Fibroblast of lung (primary cell): ENCODE data around the gene MOGAT3. TPM values are rescaled to one million over a fixed set of nuclear protein-coding genes. Genes with fewer than 3 reads are reported as not detected.

ENCODE experiments used
- DNase-seq, 2 donors: peaks; one replicate each; pipeline versions ENCODE4 v3.0.0 to v3.0.0-alpha.2; 2010; ENCODE audit warnings: low read depth in 2 of 2
- H2AFZ ChIP-seq: 2 replicates; pipeline ENCODE4 v1.5.1; 2012; ENCODE audit warnings: low read length, control low read depth, inconsistent platforms
- H3K27ac ChIP-seq: 2 replicates; pipeline ENCODE4 v1.5.1; 2011; ENCODE audit warnings: low read length, control low read depth; ENCODE audit not compliant: insufficient read depth
- H3K27me3 ChIP-seq: 2 replicates; pipeline ENCODE4 v1.5.1; 2011; ENCODE audit warnings: mild to moderate bottlenecking, low read length; ENCODE audit not compliant: control insufficient read depth, insufficient read depth
- H3K36me3 ChIP-seq: 2 replicates; pipeline ENCODE4 v1.5.1; 2011; ENCODE audit warnings: low read length; ENCODE audit not compliant: control insufficient read depth, insufficient read depth
- H3K4me1 ChIP-seq: 2 replicates; pipeline ENCODE4 v1.5.1; 2011; ENCODE audit warnings: low read length; ENCODE audit not compliant: control insufficient read depth, insufficient read depth; ENCODE audit errors: extremely low read depth
- H3K4me2 ChIP-seq: 2 replicates; pipeline ENCODE4 v1.5.1; 2011; ENCODE audit warnings: low read length, control low read depth; ENCODE audit not compliant: insufficient read depth; ENCODE audit errors: extremely low read depth
- H3K4me3 ChIP-seq, 4 experiments: fragments of 200-600 bp in 1 of 4; sonication (generic) in 1 of 4; replicated peaks in 1 of 4; 2 replicates each; pipeline ENCODE4 v1.5.1; 2011 to 2016; ENCODE audit warnings: low read length in 4 of 4, low read depth in 3 of 4, mild to moderate bottlenecking in 3 of 4, control low read depth in 2 of 4, inconsistent platforms in 1 of 4, mixed read lengths in 1 of 4; ENCODE audit not compliant: insufficient read depth in 1 of 4; ENCODE audit errors: control extremely low read depth in 1 of 4
- H3K79me2 ChIP-seq: 2 replicates; pipeline ENCODE4 v1.5.1; 2012; ENCODE audit warnings: mild to moderate bottlenecking, low read length, inconsistent platforms; ENCODE audit not compliant: control insufficient read depth, insufficient read depth
- H3K9ac ChIP-seq: 2 replicates; pipeline ENCODE4 v1.5.1; 2011; ENCODE audit warnings: mild to moderate bottlenecking, low read length, control low read depth; ENCODE audit not compliant: insufficient read depth
- H3K9me3 ChIP-seq: 2 replicates; pipeline ENCODE4 v1.5.1; 2012; ENCODE audit warnings: low read depth, low read length; ENCODE audit not compliant: control insufficient read depth, insufficient read depth
- H4K20me1 ChIP-seq: 2 replicates; pipeline ENCODE4 v1.5.1; 2011; ENCODE audit warnings: low read length; ENCODE audit not compliant: control insufficient read depth, insufficient read depth; ENCODE audit errors: extremely low read depth
- EZH2 ChIP-seq: IDR thresholded peaks from 2 replicates; pipeline ENCODE4 v1.5.1; 2012; ENCODE audit warnings: low read length, control low read depth, mild to moderate bottlenecking; ENCODE audit errors: missing control alignments
- polyA plus RNA-seq, 2 donors: library from polyadenylated mRNA; depleted of rRNA in 1 of 2; stranded (reverse) in 1 of 2; unstranded in 1 of 2; fragments of >200 nt; gene quantifications; 2 replicates each; pipeline ENCODE4 v1.2.1, GENCODE V29; 2011 to 2012; ENCODE audit warnings: missing spikeins in 1 of 2
- total RNA-seq: library from RNA; depleted of rRNA; stranded (reverse); fragments of >200 nt; gene quantifications from 2 replicates; pipeline ENCODE4 v1.2.1, GENCODE V29; 2014
- TF ChIP-seq, protein P1 (sequence below), 2 donors: IDR thresholded peaks in 1 of 2; conservative IDR thresholded peaks in 1 of 2; 1 replicate in 1 of 2; 2 replicates in 1 of 2; pipeline ENCODE4 v1.5.1; 2011 to 2012; ENCODE audit warnings: low read length in 2 of 2, control low read depth in 1 of 2, inconsistent platforms in 1 of 2, low read depth in 1 of 2, mild to moderate bottlenecking in 1 of 2

MOGAT3 gene
- total and polyA plus RNA-seq, 2 donors (not counting 1 experiment from before 2014, with no cell fraction given): not detected

DNA sequence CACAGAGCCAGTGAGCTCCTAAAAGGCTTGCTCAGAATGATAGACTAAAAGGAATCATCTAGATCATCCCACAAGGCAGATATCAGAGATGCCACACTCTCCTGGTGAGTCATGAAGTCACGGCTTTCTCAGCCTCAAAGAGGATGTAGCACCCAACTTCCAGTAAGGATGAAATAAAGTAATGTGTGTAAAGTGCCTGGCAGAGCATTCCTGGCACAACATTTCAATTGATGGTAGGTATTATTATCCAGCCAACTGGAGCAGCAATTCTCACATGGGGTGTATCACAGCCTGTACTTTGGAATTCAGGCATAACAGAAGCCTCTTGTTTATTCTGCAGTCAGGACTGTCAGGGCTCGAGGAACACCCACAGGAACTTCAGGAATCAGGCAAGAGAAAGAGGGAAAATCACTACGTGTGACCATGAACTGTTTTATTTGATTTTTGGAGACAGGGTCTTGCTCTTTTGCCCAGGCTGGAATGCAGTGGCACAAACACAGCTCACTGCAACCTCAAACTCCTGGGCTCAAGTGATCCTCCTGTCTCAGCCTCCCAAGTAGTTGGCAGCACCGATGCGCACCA lies 15.5 kb downstream of the MOGAT3 start:
- H3K9ac ChIP-seq: no peak overlapping the region
- peaks cover 10% of the 10 kb centered on the region for H3K27me3 ChIP-seq
- H3K4me2 ChIP-seq: no peak overlapping the region
- H3K9me3 ChIP-seq: no peaks in the 10 kb centered on the region
- H3K36me3 ChIP-seq: no peaks in the 10 kb centered on the region
- H3K4me3 ChIP-seq: no peak overlapping the region
- no peak overlapping the region for H2AFZ ChIP-seq
- peak in 1 of 2 donors; percentile 58 for DNase-seq
- H4K20me1 ChIP-seq: no peaks in the 10 kb centered on the region
- no peak overlapping the region for H3K27ac ChIP-seq
- TF ChIP-seq, protein P1, sequence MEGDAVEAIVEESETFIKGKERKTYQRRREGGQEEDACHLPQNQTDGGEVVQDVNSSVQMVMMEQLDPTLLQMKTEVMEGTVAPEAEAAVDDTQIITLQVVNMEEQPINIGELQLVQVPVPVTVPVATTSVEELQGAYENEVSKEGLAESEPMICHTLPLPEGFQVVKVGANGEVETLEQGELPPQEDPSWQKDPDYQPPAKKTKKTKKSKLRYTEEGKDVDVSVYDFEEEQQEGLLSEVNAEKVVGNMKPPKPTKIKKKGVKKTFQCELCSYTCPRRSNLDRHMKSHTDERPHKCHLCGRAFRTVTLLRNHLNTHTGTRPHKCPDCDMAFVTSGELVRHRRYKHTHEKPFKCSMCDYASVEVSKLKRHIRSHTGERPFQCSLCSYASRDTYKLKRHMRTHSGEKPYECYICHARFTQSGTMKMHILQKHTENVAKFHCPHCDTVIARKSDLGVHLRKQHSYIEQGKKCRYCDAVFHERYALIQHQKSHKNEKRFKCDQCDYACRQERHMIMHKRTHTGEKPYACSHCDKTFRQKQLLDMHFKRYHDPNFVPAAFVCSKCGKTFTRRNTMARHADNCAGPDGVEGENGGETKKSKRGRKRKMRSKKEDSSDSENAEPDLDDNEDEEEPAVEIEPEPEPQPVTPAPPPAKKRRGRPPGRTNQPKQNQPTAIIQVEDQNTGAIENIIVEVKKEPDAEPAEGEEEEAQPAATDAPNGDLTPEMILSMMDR (conservative IDR thresholded peaks at IDR 0.05 in 1 of 2, IDR thresholded peaks at IDR 0.05 in 1 of 2; ENCODE audit: low read depth in 1 of 2, low read length in 2 of 2): no peak
- no peak for TF ChIP-seq EZH2
- no peaks in the 10 kb centered on the region for H3K79me2 ChIP-seq
- no peaks in the 10 kb centered on the region for H3K4me1 ChIP-seq

DNA sequence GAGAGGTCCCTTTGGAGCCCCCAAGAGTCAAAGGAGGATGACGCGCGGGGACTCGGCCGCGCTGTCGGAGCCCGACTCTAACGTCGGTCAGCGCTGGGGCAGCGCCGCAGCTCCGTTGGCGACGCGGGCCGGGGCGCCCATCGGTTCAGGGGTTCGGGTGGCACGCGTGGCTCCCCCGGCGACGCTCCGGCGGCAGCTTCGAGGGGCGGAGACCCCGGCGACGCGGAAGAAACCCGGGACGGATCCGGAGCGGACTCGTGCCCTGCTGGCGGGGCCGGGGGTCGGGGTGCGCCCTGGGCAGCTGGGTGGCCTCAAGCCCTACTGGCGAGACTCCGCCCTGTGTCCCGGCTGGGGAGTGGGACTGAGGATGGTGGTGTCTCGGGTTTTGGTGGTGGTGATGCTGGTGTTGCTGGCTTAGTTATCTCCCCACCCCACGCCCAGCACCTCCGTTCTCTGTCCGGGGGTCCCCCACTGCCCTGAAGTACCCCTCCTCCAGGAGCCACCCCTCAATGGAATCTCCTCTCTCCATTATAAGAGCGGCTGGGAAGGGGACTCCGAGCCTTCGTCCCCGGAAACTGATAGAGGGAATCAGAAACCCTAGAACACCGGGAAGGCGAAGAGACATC lies 20.6 kb downstream of the MOGAT3 start, which contains the start of gene NAT16:
NAT16 (minus strand) TSS at position 164 of the 626 bp plus-strand sequence. CDS start 5,486 bp downstream, outside the sequence.
- DNase-seq: no peak
- Histone ChIP-seq H2AFZ (no peak within 1 kb of the TSS), H3K9me3 (no peaks in the 10 kb centered on the region), H3K4me3 (no peak within 1 kb of the TSS), H3K9ac (no peak within 1 kb of the TSS), H3K27me3 (peaks cover 52% of the 10 kb centered on the region), H3K4me2 (peak within 1 kb of the TSS; percentile 25), H4K20me1 (no peaks in the 10 kb centered on the region), H3K4me1 (no peaks in the 10 kb centered on the region), H3K79me2 (no peaks in the 10 kb centered on the region), H3K36me3 (no peaks in the 10 kb centered on the region), H3K27ac (no peak within 1 kb of the TSS)
- TF ChIP-seq, protein P1 (conservative IDR thresholded peaks at IDR 0.05 in 1 of 2, IDR thresholded peaks at IDR 0.05 in 1 of 2; ENCODE audit: low read depth in 1 of 2, low read length in 2 of 2): no peak
- peak; percentile 92 for TF ChIP-seq EZH2

DNA sequence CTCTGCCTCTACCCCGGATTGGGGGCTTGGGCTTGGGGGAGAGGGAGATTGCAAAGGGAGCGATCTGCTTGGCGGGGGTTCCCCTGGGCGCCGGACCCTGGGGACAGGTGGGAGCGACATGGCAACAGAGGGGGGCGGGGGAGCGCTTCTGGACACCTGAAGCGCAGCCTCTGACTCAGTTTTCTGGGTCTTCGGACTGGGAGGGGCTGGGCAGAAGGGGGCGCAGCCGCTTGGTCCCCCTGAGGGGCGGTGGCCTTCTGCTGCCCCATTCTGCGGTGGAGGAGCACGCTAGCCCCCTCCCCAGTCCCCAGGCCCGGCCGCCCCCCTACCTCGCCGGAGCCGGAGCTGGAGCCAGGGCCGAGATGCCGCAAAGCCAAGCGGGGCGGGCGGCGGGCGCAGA lies 21.1 kb downstream of the MOGAT3 start:
- no peak for DNase-seq
- Histone ChIP-seq H3K4me2 (no peak overlapping the region), H3K79me2 (no peaks in the 10 kb centered on the region), H3K4me1 (no peaks in the 10 kb centered on the region), H3K27ac (no peak overlapping the region), H3K27me3 (peaks cover 52% of the 10 kb centered on the region), H3K9me3 (no peaks in the 10 kb centered on the region), H4K20me1 (no peaks in the 10 kb centered on the region), H3K4me3 (no peak overlapping the region), H3K9ac (no peak overlapping the region), H2AFZ (no peak overlapping the region), H3K36me3 (no peaks in the 10 kb centered on the region)
- TF ChIP-seq, protein P1 (conservative IDR thresholded peaks at IDR 0.05 in 1 of 2, IDR thresholded peaks at IDR 0.05 in 1 of 2; ENCODE audit: low read depth in 1 of 2, low read length in 2 of 2): no peak
- no peak for TF ChIP-seq EZH2
